ENCODE results near the gene HJV.
A peak's percentile ranks its signal among the peaks of the same experiment; 100 is the strongest.

- no peak for TF ChIP-seq CTCF (IDR thresholded peaks at IDR 0.05)
- peak in 2 of 3 donors; percentile 52 to 53 for TF ChIP-seq POLR2A (IDR thresholded peaks at IDR 0.05)
Measured at GRCh38 chr1:146036965-146037646, 15.6 kb upstream of the HJV start.
